ENCODE data around the gene ATG9A. TPM values are rescaled to one million over a fixed set of nuclear protein-coding genes. Genes with fewer than 3 reads are reported as not detected.

Gene ATG9A
- total and polyA plus RNA-seq, 4 donors: 9.6 to 36.6 (median 35.1) TPM

DNA sequence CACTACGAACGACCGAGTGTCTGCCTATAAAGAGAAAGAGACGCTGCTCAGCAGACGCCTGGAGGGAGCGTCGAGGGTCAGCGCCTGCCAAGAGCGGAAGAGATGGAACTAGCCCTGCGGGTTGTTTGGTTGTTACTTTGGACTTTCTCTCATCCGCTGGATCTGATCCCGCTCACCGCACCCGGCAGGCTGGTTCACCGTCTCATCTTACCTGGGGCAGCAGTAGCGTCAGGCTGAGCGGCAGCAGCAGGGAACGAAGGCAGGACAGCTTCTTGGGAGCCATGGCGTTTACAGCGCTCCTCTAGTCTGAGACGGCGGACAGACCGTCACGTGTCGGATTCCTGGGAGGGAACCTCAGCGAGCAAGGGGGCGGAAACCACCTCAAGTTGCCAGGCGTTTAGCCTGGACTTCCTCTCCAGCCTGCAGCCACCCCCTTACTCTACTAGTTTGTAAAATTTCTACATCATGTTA, 13.9 kb upstream of the ATG9A start:
- H3K27ac ChIP-seq (ENCODE audit: low read depth in 1 of 2, low read length in 2 of 2): no peak overlapping the region
- no peaks in the 10 kb centered on the region for H3K27me3 ChIP-seq (ENCODE audit: control insufficient read depth in 1 of 2, insufficient read depth in 2 of 2, low read length in 1 of 2)
- no peak for ATAC-seq (ENCODE audit: low FRiP score)
- DNase-seq: no peak
- no peaks in the 10 kb centered on the region for H3K9me3 ChIP-seq (ENCODE audit: control insufficient read depth, low read length)
- H3K36me3 ChIP-seq (ENCODE audit: control insufficient read depth in 1 of 2, insufficient read depth in 2 of 2, low read length in 1 of 2): no peaks in the 10 kb centered on the region
- intact Hi-C loops (cut with DNase I): no loop called here
- H3K4me1 ChIP-seq (ENCODE audit: control insufficient read depth in 1 of 2, insufficient read depth in 2 of 2, low read length in 2 of 2): no peaks in the 10 kb centered on the region
- 36 to 39% methylated on average over 28 of the region's 28 CpGs for WGBS, 2 donors
- H3K4me3 ChIP-seq (ENCODE audit: low read length in 2 of 2): no peak overlapping the region

DNA sequence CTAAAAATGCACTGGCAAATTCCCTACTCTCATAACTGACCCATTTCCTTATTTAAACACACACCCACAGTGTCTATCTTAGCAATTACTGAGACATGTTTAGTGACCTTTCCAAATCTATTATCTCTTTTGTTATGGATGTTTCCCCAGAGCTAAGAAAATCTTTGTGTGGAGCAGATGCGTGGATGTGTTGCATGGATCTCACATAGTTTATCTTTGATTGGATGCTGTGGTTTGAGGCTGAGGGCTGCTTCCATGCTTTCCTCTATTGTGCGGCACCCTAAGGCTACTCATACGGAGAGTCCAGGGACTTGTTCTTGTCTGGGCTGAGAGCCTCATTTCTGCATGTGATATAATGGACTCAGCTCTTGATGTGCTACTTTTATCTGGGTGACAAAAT, 4.9 kb upstream of the ATG9A start:
- Histone ChIP-seq H3K27ac (ENCODE audit: low read depth in 1 of 2, low read length in 2 of 2) (no peak overlapping the region), H3K36me3 (ENCODE audit: control insufficient read depth in 1 of 2, insufficient read depth in 2 of 2, low read length in 1 of 2) (peaks cover 4 to 8% of the 10 kb centered on the region in 2 donors), H3K4me1 (ENCODE audit: control insufficient read depth in 1 of 2, insufficient read depth in 2 of 2, low read length in 2 of 2) (no peaks in the 10 kb centered on the region), H3K4me3 (ENCODE audit: low read length in 2 of 2) (no peak overlapping the region), H3K9me3 (ENCODE audit: control insufficient read depth, low read length) (no peaks in the 10 kb centered on the region), H3K27me3 (ENCODE audit: control insufficient read depth in 1 of 2, insufficient read depth in 2 of 2, low read length in 1 of 2) (no peaks in the 10 kb centered on the region)
- DNase-seq (no peak), ATAC-seq (ENCODE audit: low FRiP score) (no peak)
- WGBS, 2 donors: 75 to 96% methylated on average over 3 of the region's 3 CpGs
- intact Hi-C loops (cut with DNase I): no loop called here

DNA sequence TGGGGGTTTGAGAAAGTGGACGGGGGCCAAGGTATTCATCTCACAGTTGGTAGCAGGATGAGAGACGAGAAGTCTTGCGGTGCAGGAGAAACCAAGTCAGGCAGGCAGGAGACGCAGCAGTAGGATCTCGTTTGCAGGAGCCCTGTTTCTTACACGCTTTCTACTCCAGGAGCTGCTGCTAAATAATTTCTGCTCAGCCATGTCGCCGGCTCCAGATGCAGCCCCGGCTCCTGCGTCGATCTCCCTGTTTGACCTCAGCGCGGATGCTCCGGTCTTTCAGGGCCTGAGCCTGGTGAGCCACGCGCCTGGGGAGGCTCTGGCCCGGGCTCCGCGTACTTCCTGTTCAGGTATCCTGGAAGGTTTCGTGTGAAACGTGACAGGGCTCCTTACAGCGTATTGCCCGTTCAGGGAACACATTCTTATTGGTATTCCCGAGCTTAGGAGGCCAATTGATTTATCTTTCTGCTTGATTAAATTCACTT, 664 bp upstream of the ATG9A start:
- Histone ChIP-seq H3K4me1 (ENCODE audit: control insufficient read depth in 1 of 2, insufficient read depth in 2 of 2, low read length in 2 of 2) (peaks cover 0 to 4% of the 10 kb centered on the region in 2 donors), H3K9me3 (ENCODE audit: control insufficient read depth, low read length) (no peaks in the 10 kb centered on the region), H3K27ac (ENCODE audit: low read depth in 1 of 2, low read length in 2 of 2) (peak overlapping the region in 1 of 2 donors; percentile 49), H3K4me3 (ENCODE audit: low read length in 2 of 2) (peak overlapping the region; percentile 36 to 67), H3K36me3 (ENCODE audit: control insufficient read depth in 1 of 2, insufficient read depth in 2 of 2, low read length in 1 of 2) (peaks cover 4 to 8% of the 10 kb centered on the region in 2 donors), H3K27me3 (ENCODE audit: control insufficient read depth in 1 of 2, insufficient read depth in 2 of 2, low read length in 1 of 2) (no peaks in the 10 kb centered on the region)
- peak; percentile 40 for ATAC-seq (ENCODE audit: low FRiP score)
- WGBS, 2 donors: 0% methylated on average over 24 of the region's 24 CpGs
- intact Hi-C loops (cut with DNase I): loop anchor here in 1 of 2 donors (2.0 kb wide), 1 partner anchor 69 kb away; no protein-coding TSS in a partner anchor
- no peak for DNase-seq

- intact Hi-C loops (cut with DNase I): loop anchor here in 1 of 2 donors (1.0 to 5.0 kb wide), 2 partner anchors 50 to 52 kb away; partner anchors contain the start of genes CNPPD1, DNAJB2 and RETREG2
- Histone ChIP-seq H3K9me3 (ENCODE audit: control insufficient read depth, low read length) (no peaks in the 10 kb centered on the region), H3K36me3 (ENCODE audit: control insufficient read depth in 1 of 2, insufficient read depth in 2 of 2, low read length in 1 of 2) (peaks cover 2 to 4% of the 10 kb centered on the region in 2 donors), H3K27me3 (ENCODE audit: control insufficient read depth in 1 of 2, insufficient read depth in 2 of 2, low read length in 1 of 2) (no peaks in the 10 kb centered on the region), H3K4me1 (ENCODE audit: control insufficient read depth in 1 of 2, insufficient read depth in 2 of 2, low read length in 2 of 2) (peaks cover 0 to 4% of the 10 kb centered on the region in 2 donors), H3K27ac (ENCODE audit: low read depth in 1 of 2, low read length in 2 of 2) (peak overlapping the region; percentile 15 to 90), H3K4me3 (ENCODE audit: low read length in 2 of 2) (peak overlapping the region; percentile 49 to 82)
- ATAC-seq (ENCODE audit: low FRiP score) (peak; percentile 6), DNase-seq (no peak)
- WGBS, 2 donors: 2% methylated on average over 9 to 19 of the region's 19 CpGs
Observed at GRCh38 chr2:219228911-219229304, 528 bp downstream of the ATG9A start.

- H3K36me3 ChIP-seq (ENCODE audit: control insufficient read depth in 1 of 2, insufficient read depth in 2 of 2, low read length in 1 of 2): peaks cover 0 to 4% of the 10 kb centered on the region in 2 donors
- intact Hi-C loops (cut with DNase I): loop anchor here in 1 of 2 donors (5.0 kb wide), 1 partner anchor 51 kb away; the partner anchor contains the start of genes CNPPD1 and RETREG2
- DNase-seq (peak in 1 of 2 donors; percentile 63), ATAC-seq (ENCODE audit: low FRiP score) (no peak)
- 49 to 53% methylated on average over 7 of the region's 7 CpGs for WGBS, 2 donors
- H3K4me3 ChIP-seq (ENCODE audit: low read length in 2 of 2): peak overlapping the region; percentile 49 to 82
- H3K9me3 ChIP-seq (ENCODE audit: control insufficient read depth, low read length): no peaks in the 10 kb centered on the region
- no peaks in the 10 kb centered on the region for H3K27me3 ChIP-seq (ENCODE audit: control insufficient read depth in 1 of 2, insufficient read depth in 2 of 2, low read length in 1 of 2)
- peaks cover 0 to 4% of the 10 kb centered on the region in 2 donors for H3K4me1 ChIP-seq (ENCODE audit: control insufficient read depth in 1 of 2, insufficient read depth in 2 of 2, low read length in 2 of 2)
- no peak overlapping the region for H3K27ac ChIP-seq (ENCODE audit: low read depth in 1 of 2, low read length in 2 of 2)
Observed at GRCh38 chr2:219228041-219228910, 1.2 kb downstream of the ATG9A start.

DNA sequence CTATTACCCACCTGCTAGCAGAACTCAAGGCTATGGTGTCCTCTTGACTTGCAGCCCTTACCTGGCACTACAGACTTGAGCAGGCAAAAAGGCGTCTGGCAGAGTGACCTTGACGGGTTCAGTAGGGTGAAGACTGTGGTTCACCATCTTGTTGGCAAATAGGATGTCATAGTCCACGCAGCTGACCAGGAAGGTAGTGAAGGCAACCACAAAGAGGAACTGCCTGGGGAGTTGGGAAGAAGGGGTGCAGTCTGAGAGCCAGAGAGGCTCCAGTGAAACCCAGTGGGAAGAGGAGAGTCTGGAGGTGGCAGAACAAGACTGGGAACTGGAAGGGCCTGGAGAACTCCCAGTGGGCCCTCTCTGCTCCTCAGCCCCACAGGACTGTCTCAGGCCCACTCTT, 4.1 kb downstream of the ATG9A start:
- intact Hi-C loops (cut with DNase I): loop anchor here in 1 of 2 donors (5.0 kb wide), 1 partner anchor 48 kb away; the partner anchor contains the start of genes CNPPD1 and RETREG2
- WGBS, 2 donors: 87 to 94% methylated on average over 3 of the region's 3 CpGs
- ATAC-seq (ENCODE audit: low FRiP score) (no peak), DNase-seq (no peak)
- H3K27ac ChIP-seq (ENCODE audit: low read depth in 1 of 2, low read length in 2 of 2): no peak overlapping the region
- H3K4me3 ChIP-seq (ENCODE audit: low read length in 2 of 2): no peak overlapping the region
- H3K27me3 ChIP-seq (ENCODE audit: control insufficient read depth in 1 of 2, insufficient read depth in 2 of 2, low read length in 1 of 2): no peaks in the 10 kb centered on the region
- H3K9me3 ChIP-seq (ENCODE audit: control insufficient read depth, low read length): no peaks in the 10 kb centered on the region
- H3K4me1 ChIP-seq (ENCODE audit: control insufficient read depth in 1 of 2, insufficient read depth in 2 of 2, low read length in 2 of 2): peaks cover 0 to 4% of the 10 kb centered on the region in 2 donors
- H3K36me3 ChIP-seq (ENCODE audit: control insufficient read depth in 1 of 2, insufficient read depth in 2 of 2, low read length in 1 of 2): peaks cover 0 to 10% of the 10 kb centered on the region in 2 donors

DNA sequence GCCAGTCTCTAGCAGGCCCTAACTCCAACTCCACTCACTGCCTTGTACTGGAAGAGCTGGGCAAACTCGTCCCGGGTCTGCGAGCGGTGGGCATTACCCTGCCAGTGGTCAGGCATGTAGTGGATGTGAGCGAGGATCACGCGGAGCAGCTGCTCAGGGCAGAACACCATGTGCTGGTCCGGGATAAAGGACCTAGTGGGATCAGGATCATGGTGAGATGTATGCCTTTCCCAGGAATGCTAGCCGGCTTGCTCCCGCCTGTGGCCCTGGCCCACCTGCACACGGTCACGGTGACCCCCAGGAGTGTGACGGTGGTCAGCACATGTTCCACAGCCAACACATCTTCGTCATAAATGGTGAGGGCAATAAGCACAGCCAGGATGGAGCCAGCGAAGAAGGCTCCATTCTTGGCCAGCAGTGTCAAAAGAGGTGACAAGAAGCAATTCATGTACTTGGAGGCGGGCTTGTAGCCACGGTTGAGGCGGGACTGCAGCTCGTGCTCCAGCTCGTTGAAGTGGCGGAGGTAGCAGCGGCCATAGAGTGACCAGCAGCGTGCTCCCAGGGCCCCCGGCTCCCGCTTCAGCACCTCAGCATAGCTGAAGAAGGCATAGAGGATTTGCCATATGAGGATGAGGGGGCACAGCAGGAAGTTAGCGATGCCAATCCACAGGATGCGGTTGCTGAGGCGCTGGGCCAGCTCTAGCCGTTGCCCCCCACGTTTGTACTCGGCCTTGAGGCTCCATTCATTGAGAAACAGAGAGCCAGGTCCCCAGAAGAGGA, 5.4 kb downstream of the ATG9A start:
- H3K9me3 ChIP-seq (ENCODE audit: control insufficient read depth, low read length): no peaks in the 10 kb centered on the region
- WGBS, 2 donors: 93% methylated on average over 31 of the region's 31 CpGs
- peaks cover 0 to 4% of the 10 kb centered on the region in 2 donors for H3K4me1 ChIP-seq (ENCODE audit: control insufficient read depth in 1 of 2, insufficient read depth in 2 of 2, low read length in 2 of 2)
- ATAC-seq (ENCODE audit: low FRiP score) (no peak), DNase-seq (no peak)
- H3K27me3 ChIP-seq (ENCODE audit: control insufficient read depth in 1 of 2, insufficient read depth in 2 of 2, low read length in 1 of 2): no peaks in the 10 kb centered on the region
- no peak overlapping the region for H3K27ac ChIP-seq (ENCODE audit: low read depth in 1 of 2, low read length in 2 of 2)
- intact Hi-C loops (cut with DNase I): no loop called here
- peaks cover 0 to 10% of the 10 kb centered on the region in 2 donors for H3K36me3 ChIP-seq (ENCODE audit: control insufficient read depth in 1 of 2, insufficient read depth in 2 of 2, low read length in 1 of 2)
- H3K4me3 ChIP-seq (ENCODE audit: low read length in 2 of 2): no peak overlapping the region

GRCh38 chr2:219221957-219222518, 7.4 kb downstream of the ATG9A start:
- ATAC-seq (ENCODE audit: low FRiP score): no peak
- 93 to 94% methylated on average over 16 of the region's 16 CpGs for WGBS, 2 donors
- Histone ChIP-seq H3K36me3 (ENCODE audit: control insufficient read depth in 1 of 2, insufficient read depth in 2 of 2, low read length in 1 of 2) (peaks cover 0 to 10% of the 10 kb centered on the region in 2 donors), H3K27ac (ENCODE audit: low read depth in 1 of 2, low read length in 2 of 2) (no peak overlapping the region), H3K4me1 (ENCODE audit: control insufficient read depth in 1 of 2, insufficient read depth in 2 of 2, low read length in 2 of 2) (no peaks in the 10 kb centered on the region), H3K9me3 (ENCODE audit: control insufficient read depth, low read length) (no peaks in the 10 kb centered on the region), H3K27me3 (ENCODE audit: control insufficient read depth in 1 of 2, insufficient read depth in 2 of 2, low read length in 1 of 2) (no peaks in the 10 kb centered on the region), H3K4me3 (ENCODE audit: low read length in 2 of 2) (no peak overlapping the region)
- intact Hi-C loops (cut with DNase I): no loop called here
- no peak for DNase-seq

Measured in aorta (tissue), 5 donors.